H9 (cell line): Measurements from ENCODE around the gene PDX1. TPM values are rescaled to one million over a fixed set of nuclear protein-coding genes. Genes with fewer than 3 reads are reported as not detected.

ENCODE experiments used
- DNase-seq: peaks from one replicate; pipeline ENCODE4 v3.0.0-alpha.2; 2017
- H2AFZ ChIP-seq: one replicate; pipeline ENCODE4 v1.6.1; 2013; ENCODE audit warnings: mild to moderate bottlenecking, low read length, control low read depth, moderate library complexity
- H2AK5ac ChIP-seq: 2 replicates; pipeline ENCODE4 v1.6.1; 2013; ENCODE audit warnings: low read length, control low read depth, mixed read lengths; ENCODE audit not compliant: insufficient read length
- H2BK120ac ChIP-seq: one replicate; pipeline ENCODE4 v1.6.1; 2013; ENCODE audit warnings: low read depth, mild to moderate bottlenecking, low read length, control low read depth, inconsistent platforms; ENCODE audit not compliant: poor library complexity, severe bottlenecking
- H2BK12ac ChIP-seq: 2 replicates; pipeline ENCODE4 v1.6.1; 2013; ENCODE audit warnings: low read length, control low read depth, mixed read lengths, low read depth; ENCODE audit not compliant: insufficient read length
- H2BK15ac ChIP-seq: 2 replicates; pipeline ENCODE4 v1.6.1; 2013; ENCODE audit warnings: low read depth, low read length, control low read depth
- H2BK20ac ChIP-seq: one replicate; pipeline ENCODE4 v1.6.1; 2013; ENCODE audit warnings: low read depth, mild to moderate bottlenecking, low read length, control low read depth, inconsistent platforms; ENCODE audit not compliant: poor library complexity, severe bottlenecking
- H2BK5ac ChIP-seq: 2 replicates; pipeline ENCODE4 v1.6.1; 2013; ENCODE audit warnings: low read length, control low read depth, mixed read lengths; ENCODE audit not compliant: insufficient read length
- H3K14ac ChIP-seq: 2 replicates; pipeline ENCODE4 v1.6.1; 2013; ENCODE audit warnings: low read length, control low read depth; ENCODE audit not compliant: insufficient read depth
- H3K18ac ChIP-seq: 2 replicates; pipeline ENCODE4 v1.6.1; 2013; ENCODE audit warnings: low read depth, mild to moderate bottlenecking, mixed read lengths, low read length, control low read depth; ENCODE audit not compliant: insufficient read length
- H3K23ac ChIP-seq: 2 replicates; pipeline ENCODE4 v1.6.1; 2013; ENCODE audit warnings: low read length, control low read depth, mixed read lengths, low read depth; ENCODE audit not compliant: insufficient read length
- H3K23me2 ChIP-seq: 2 replicates; pipeline ENCODE4 v1.6.1; 2013; ENCODE audit warnings: low read depth, mild to moderate bottlenecking, mixed read lengths, low read length, control low read depth; ENCODE audit not compliant: insufficient read length, poor library complexity, severe bottlenecking
- H3K27ac ChIP-seq: 2 replicates; pipeline ENCODE4 v1.5.1; 2013; ENCODE audit warnings: low read length, control low read depth, mixed read lengths, low read depth; ENCODE audit not compliant: insufficient read length
- H3K27me3 ChIP-seq: 2 replicates; pipeline ENCODE4 v1.6.1; 2013; ENCODE audit warnings: low read length, control low read depth, inconsistent platforms; ENCODE audit not compliant: insufficient read depth
- H3K4ac ChIP-seq: 2 replicates; pipeline ENCODE4 v1.6.1; 2013; ENCODE audit warnings: low read depth, mild to moderate bottlenecking, control low read depth, inconsistent platforms, low read length, moderate library complexity
- H3K4me1 ChIP-seq: 2 replicates; pipeline ENCODE4 v1.6.1; 2013; ENCODE audit warnings: low read length, control low read depth, inconsistent platforms; ENCODE audit not compliant: insufficient read depth
- H3K4me2 ChIP-seq: 2 replicates; pipeline ENCODE4 v1.6.1; 2013; ENCODE audit warnings: low read length, control low read depth, mixed read lengths; ENCODE audit not compliant: insufficient read length, insufficient read depth
- H3K56ac ChIP-seq: 2 replicates; pipeline ENCODE4 v1.6.1; 2013; ENCODE audit warnings: low read depth, mild to moderate bottlenecking, mixed read lengths, low read length, control low read depth; ENCODE audit not compliant: insufficient read length
- H3K79me1 ChIP-seq: 2 replicates; pipeline ENCODE4 v1.6.1; 2013; ENCODE audit warnings: low read depth, mild to moderate bottlenecking, moderate library complexity, low read length, control low read depth, inconsistent platforms; ENCODE audit not compliant: insufficient read depth, poor library complexity, severe bottlenecking
- H3K79me2 ChIP-seq: 2 replicates; pipeline ENCODE4 v1.6.1; 2013; ENCODE audit warnings: low read length, control low read depth, inconsistent platforms; ENCODE audit not compliant: insufficient read depth
- H3K9ac ChIP-seq: 2 replicates; pipeline ENCODE4 v1.6.1; 2013; ENCODE audit warnings: low read length, control low read depth, mixed read lengths; ENCODE audit not compliant: insufficient read length; ENCODE audit errors: extremely low read depth
- H3K9me3 ChIP-seq: one replicate; pipeline ENCODE4 v1.6.1; 2013; ENCODE audit warnings: low read depth, low read length, inconsistent platforms; ENCODE audit not compliant: control insufficient read depth
- H3T11ph ChIP-seq: one replicate; pipeline ENCODE4 v1.6.1; 2013; ENCODE audit warnings: mild to moderate bottlenecking, low read length, control low read depth, inconsistent platforms
- H4K20me1 ChIP-seq: one replicate; pipeline ENCODE4 v1.6.1; 2013; ENCODE audit not compliant: control insufficient read depth, insufficient read length, insufficient read depth
- H4K5ac ChIP-seq: 2 replicates; pipeline ENCODE4 v1.6.1; 2013; ENCODE audit warnings: low read depth, mild to moderate bottlenecking, mixed read lengths, low read length, control low read depth; ENCODE audit not compliant: insufficient read length
- H4K8ac ChIP-seq: replicated peaks from 2 replicates; pipeline ENCODE4 v1.6.1; 2013; ENCODE audit warnings: low read length, control low read depth, mixed read lengths, low read depth; ENCODE audit not compliant: insufficient read length
- H4K91ac ChIP-seq: 2 replicates; pipeline ENCODE4 v1.6.1; 2013; ENCODE audit warnings: low read depth, mild to moderate bottlenecking, moderate library complexity, mixed read lengths, low read length, control low read depth; ENCODE audit not compliant: insufficient read length
- H3K27ac Mint-ChIP-seq, 3 experiments: 2 replicates in 2 of 3; 3 replicates in 1 of 3; pipeline ENCODE4 v1.8.0; 2020 to 2021; ENCODE audit warnings: mixed read lengths in 3 of 3, mild to moderate bottlenecking in 1 of 3, moderate library complexity in 1 of 3
- H3K27me3 Mint-ChIP-seq: 2 replicates; pipeline ENCODE4 v1.8.0; 2021; ENCODE audit warnings: low read depth, mild to moderate bottlenecking, moderate library complexity, mixed read lengths
- H3K36me3 Mint-ChIP-seq, 3 experiments: 2 replicates in 2 of 3; 3 replicates in 1 of 3; pipeline ENCODE4 v1.8.0; 2020 to 2021; ENCODE audit warnings: low read depth in 3 of 3, mixed read lengths in 3 of 3; ENCODE audit not compliant: insufficient read depth in 1 of 3
- H3K4me1 Mint-ChIP-seq, 2 experiments: 2 replicates each; pipeline ENCODE4 v1.8.0; 2020; ENCODE audit warnings: mixed read lengths in 2 of 2
- H3K4me3 Mint-ChIP-seq, 2 experiments: 2 replicates in 1 of 2; 3 replicates in 1 of 2; pipeline ENCODE4 v1.8.0; 2020 to 2021; ENCODE audit warnings: mild to moderate bottlenecking in 2 of 2, mixed read lengths in 2 of 2, moderate library complexity in 1 of 2
- H3K9me3 Mint-ChIP-seq, 2 experiments: 2 replicates in 1 of 2; 3 replicates in 1 of 2; pipeline ENCODE4 v1.8.0; 2020; ENCODE audit warnings: mild to moderate bottlenecking in 2 of 2, mixed read lengths in 2 of 2, moderate library complexity in 1 of 2
- CTCF ChIP-seq: fragments of 200-600 bp; sonication (generic); conservative IDR thresholded peaks from 3 replicates; pipeline ENCODE4 v1.8.0; 2021; ENCODE audit warnings: antibody characterized with exemption, mild to moderate bottlenecking
- WGBS: extraction: QIAGEN DNeasy Blood & Tissue Kit; methylation state at CpG from one replicate; pipeline ENCODE4 v1.1.7; 2013; ENCODE audit warnings: missing lambda C conversion rate, low lambda C conversion rate, mixed read lengths; ENCODE audit not compliant: insufficient read length; ENCODE audit errors: extremely low coverage; 5-methylcytosine and 5-hydroxymethylcytosine counted together
- total RNA-seq: library from RNA; stranded (reverse); gene quantifications from 2 replicates; pipeline ENCODE4 v1.2.1, GENCODE V29; 2021

Gene PDX1
- total RNA-seq, 1 experiment from 2014 or later = not detected

GRCh38 chr13:27966641-27967202, 46.9 kb downstream of the PDX1 start:
- Mint-ChIP-seq H3K27ac (no peak overlapping the region), H3K4me1 (peaks cover 41 to 57% of the 10 kb centered on the region in 2 experiments), H3K27me3 (peaks cover 100% of the 10 kb centered on the region), H3K4me3 (peak overlapping the region in 1 of 2 experiments; percentile 67; a peak in 2 of 5 replicates), H3K36me3 (no peaks in the 10 kb centered on the region), H3K9me3 (peaks cover 2 to 15% of the 10 kb centered on the region in 2 experiments)
- H3K23ac ChIP-seq = no peak overlapping the region
- H2BK12ac ChIP-seq = no peak overlapping the region
- H3K18ac ChIP-seq = no peak overlapping the region
- no peak overlapping the region for H3K56ac ChIP-seq
- peak overlapping the region; percentile 16 for H3K4me2 ChIP-seq
- H3K9ac ChIP-seq = no peak overlapping the region
- DNase-seq = peak; percentile 90
- no peaks in the 10 kb centered on the region for H3K23me2 ChIP-seq
- WGBS = no CpG with 5 or more reads among the region's 38 CpGs
- H3K14ac ChIP-seq = no peak overlapping the region
- H4K91ac ChIP-seq = no peak overlapping the region
- no peak overlapping the region for H3K4ac ChIP-seq
- no peak overlapping the region for H2BK15ac ChIP-seq
- H3K4me1 ChIP-seq = peaks cover 12% of the 10 kb centered on the region
- H2BK20ac ChIP-seq = no peak overlapping the region
- no peak for TF ChIP-seq CTCF
- no peak overlapping the region for H2AK5ac ChIP-seq
- no peak overlapping the region for H3T11ph ChIP-seq
- H3K79me1 ChIP-seq = no peaks in the 10 kb centered on the region
- no peak overlapping the region for H4K5ac ChIP-seq
- peaks cover 4% of the 10 kb centered on the region for H4K20me1 ChIP-seq
- H3K79me2 ChIP-seq = no peaks in the 10 kb centered on the region
- H3K27ac ChIP-seq = no peak overlapping the region
- H2BK120ac ChIP-seq = no peak overlapping the region
- no peak overlapping the region for H2BK5ac ChIP-seq
- H3K9me3 ChIP-seq = no peaks in the 10 kb centered on the region
- H4K8ac ChIP-seq = no peak overlapping the region
- no peak overlapping the region for H2AFZ ChIP-seq
- peaks cover 94% of the 10 kb centered on the region for H3K27me3 ChIP-seq
